OCI-LY7 (cell line): Measurements from ENCODE around the gene CTDSPL. TPM values are rescaled to one million over a fixed set of nuclear protein-coding genes. Genes with fewer than 3 reads are reported as not detected.

Source experiments
- BruUV-seq: library from RNA; stranded (reverse); fragments of 400-500 nt; replicated peaks from 2 replicates; lab custom pipeline; 2021; lab: Mats Ljungman, UMichigan
- CTCF ChIA-PET: fragments of 300-600 bp; sonication (Branson Sonifier 250); formaldehyde crosslinking; loops from one replicate; lab custom pipeline; 2022; ENCODE audit warnings: antibody characterized with exemption; ENCODE audit not compliant: unreplicated experiment; lab: Charles Lee
- POLR2A ChIA-PET: fragments of 300-600 bp; sonication (Branson Sonifier 250); formaldehyde crosslinking; loops from one replicate; lab custom pipeline; 2022; ENCODE audit warnings: antibody characterized with exemption; lab: Charles Lee
- DNase-seq: peaks from one replicate; pipeline ENCODE4 v3.0.0-alpha.2; 2015; ENCODE audit warnings: low spot score
- H2AFZ ChIP-seq: fragments of 200-600 bp; sonication (generic), shearing (Covaris generic); 2 replicates; pipeline ENCODE4 v1.6.1; 2014; ENCODE audit warnings: mild to moderate bottlenecking, antibody characterized with exemption, low read length, moderate library complexity
- H3K27ac ChIP-seq: fragments of 200-600 bp; sonication (generic); 2 replicates; pipeline ENCODE4 v1.5.1; 2014; ENCODE audit warnings: mixed run types, low read depth, mild to moderate bottlenecking, moderate library complexity, low read length, inconsistent platforms; ENCODE audit not compliant: poor library complexity, severe bottlenecking
- H3K36me3 ChIP-seq: fragments of 200-600 bp; sonication (generic); 2 replicates; pipeline ENCODE4 v1.6.1; 2014; ENCODE audit warnings: mild to moderate bottlenecking, antibody characterized with exemption, low read length, moderate library complexity, mixed read lengths; ENCODE audit not compliant: insufficient read depth
- H3K4me1 ChIP-seq: fragments of 200-600 bp; sonication (generic); 2 replicates; pipeline ENCODE4 v1.5.1; 2014; ENCODE audit warnings: mild to moderate bottlenecking, low read length; ENCODE audit not compliant: insufficient read depth, poor library complexity, severe bottlenecking
- H3K4me2 ChIP-seq: fragments of 200-600 bp; sonication (generic); 2 replicates; pipeline ENCODE4 v1.6.1; 2014; ENCODE audit warnings: mild to moderate bottlenecking, low read length
- H3K4me3 ChIP-seq: fragments of 200-600 bp; sonication (generic); 2 replicates; pipeline ENCODE4 v1.5.1; 2014; ENCODE audit warnings: mild to moderate bottlenecking, low read depth, low read length; ENCODE audit not compliant: poor library complexity, severe bottlenecking
- H3K79me2 ChIP-seq: fragments of 200-600 bp; sonication (generic); 2 replicates; pipeline ENCODE4 v1.6.1; 2016; ENCODE audit warnings: low read depth, mild to moderate bottlenecking, low read length, moderate library complexity, mixed read lengths; ENCODE audit not compliant: insufficient read depth
- H3K9me2 ChIP-seq: fragments of 200-600 bp; sonication (generic); 2 replicates; pipeline ENCODE4 v1.6.1; 2016; ENCODE audit warnings: mild to moderate bottlenecking, low read length, mixed read lengths; ENCODE audit not compliant: insufficient read depth
- H3K9me3 ChIP-seq: fragments of 200-600 bp; sonication (generic); 2 replicates; pipeline ENCODE4 v1.6.1; 2014; ENCODE audit warnings: mild to moderate bottlenecking, mixed run types, low read length, mixed read lengths
- H4K20me1 ChIP-seq: fragments of 200-600 bp; sonication (generic); 2 replicates; pipeline ENCODE4 v1.6.1; 2014; ENCODE audit warnings: mild to moderate bottlenecking, antibody characterized with exemption, low read length, moderate library complexity, mixed read lengths; ENCODE audit not compliant: insufficient read depth
- EZH2phosphoT487 ChIP-seq: fragments of 200-600 bp; sonication (generic); IDR thresholded peaks from 2 replicates; pipeline ENCODE4 v1.6.1; 2018; ENCODE audit warnings: low read depth, borderline replicate concordance, mild to moderate bottlenecking, mixed run types, antibody characterized with exemption, low read length, moderate library complexity, mixed read lengths
- intact Hi-C: fragments of 100-400 bp; cut with micrococcal nuclease; formaldehyde crosslinking; loops from one replicate; pipeline ENCODE4 v1.10.0; 2022; ENCODE audit not compliant: unreplicated experiment
- total RNA-seq, 2 experiments: library from RNA; depleted of rRNA in 1 of 2; stranded (reverse); fragments of >200 nt in 1 of 2; shearing (Covaris generic) in 1 of 2; gene quantifications; 2 replicates each; pipeline ENCODE4 v1.2.3, GENCODE V29; 2014 to 2022
- TF ChIP-seq, protein P1 (sequence below): fragments of 200-600 bp; sonication (generic); conservative IDR thresholded peaks from 2 replicates; pipeline ENCODE4 v1.5.1; 2014; ENCODE audit warnings: mild to moderate bottlenecking, antibody characterized with exemption, low read length, moderate library complexity, mixed read lengths

CTDSPL gene
- total RNA-seq, 2 experiments from 2014 or later: 0.38 TPM; not detected in 1

DNA sequence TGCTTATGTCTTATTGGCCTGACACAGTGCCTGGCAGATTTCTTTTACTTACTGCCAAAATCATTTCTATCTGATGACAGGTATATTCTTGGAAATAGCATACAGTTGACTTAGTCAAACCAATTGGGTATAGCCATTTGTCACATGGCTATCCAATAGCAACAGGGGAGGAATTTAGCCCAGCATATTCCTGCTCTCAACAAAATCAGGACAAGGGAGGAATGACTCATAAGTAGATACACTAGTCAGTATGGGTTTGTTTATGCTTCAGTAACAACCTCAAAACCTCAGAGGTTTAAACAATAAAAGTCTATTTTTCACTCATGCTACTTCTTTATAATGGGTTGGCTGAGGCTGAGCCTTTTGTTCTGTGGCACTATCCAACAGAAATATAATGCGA is 90.9 kb downstream of the CTDSPL start:
- no peak overlapping the region for H3K4me2 ChIP-seq
- H4K20me1 ChIP-seq: no peaks in the 10 kb centered on the region
- ChIA-PET CTCF (no interaction called here), POLR2A (no interaction called here)
- no peak for TF ChIP-seq EZH2phosphoT487
- TF ChIP-seq, protein P1, sequence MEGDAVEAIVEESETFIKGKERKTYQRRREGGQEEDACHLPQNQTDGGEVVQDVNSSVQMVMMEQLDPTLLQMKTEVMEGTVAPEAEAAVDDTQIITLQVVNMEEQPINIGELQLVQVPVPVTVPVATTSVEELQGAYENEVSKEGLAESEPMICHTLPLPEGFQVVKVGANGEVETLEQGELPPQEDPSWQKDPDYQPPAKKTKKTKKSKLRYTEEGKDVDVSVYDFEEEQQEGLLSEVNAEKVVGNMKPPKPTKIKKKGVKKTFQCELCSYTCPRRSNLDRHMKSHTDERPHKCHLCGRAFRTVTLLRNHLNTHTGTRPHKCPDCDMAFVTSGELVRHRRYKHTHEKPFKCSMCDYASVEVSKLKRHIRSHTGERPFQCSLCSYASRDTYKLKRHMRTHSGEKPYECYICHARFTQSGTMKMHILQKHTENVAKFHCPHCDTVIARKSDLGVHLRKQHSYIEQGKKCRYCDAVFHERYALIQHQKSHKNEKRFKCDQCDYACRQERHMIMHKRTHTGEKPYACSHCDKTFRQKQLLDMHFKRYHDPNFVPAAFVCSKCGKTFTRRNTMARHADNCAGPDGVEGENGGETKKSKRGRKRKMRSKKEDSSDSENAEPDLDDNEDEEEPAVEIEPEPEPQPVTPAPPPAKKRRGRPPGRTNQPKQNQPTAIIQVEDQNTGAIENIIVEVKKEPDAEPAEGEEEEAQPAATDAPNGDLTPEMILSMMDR: no peak
- no peak for DNase-seq
- no peak overlapping the region for H3K4me3 ChIP-seq
- H3K27ac ChIP-seq: no peak overlapping the region
- intact Hi-C loops: no loop called here
- H3K36me3 ChIP-seq: no peaks in the 10 kb centered on the region
- H3K9me2 ChIP-seq: no peaks in the 10 kb centered on the region
- no TSS peak for BruUV-seq
- H3K79me2 ChIP-seq: no peaks in the 10 kb centered on the region
- no peak overlapping the region for H2AFZ ChIP-seq
- no peaks in the 10 kb centered on the region for H3K9me3 ChIP-seq
- H3K4me1 ChIP-seq: peaks cover 20% of the 10 kb centered on the region

DNA sequence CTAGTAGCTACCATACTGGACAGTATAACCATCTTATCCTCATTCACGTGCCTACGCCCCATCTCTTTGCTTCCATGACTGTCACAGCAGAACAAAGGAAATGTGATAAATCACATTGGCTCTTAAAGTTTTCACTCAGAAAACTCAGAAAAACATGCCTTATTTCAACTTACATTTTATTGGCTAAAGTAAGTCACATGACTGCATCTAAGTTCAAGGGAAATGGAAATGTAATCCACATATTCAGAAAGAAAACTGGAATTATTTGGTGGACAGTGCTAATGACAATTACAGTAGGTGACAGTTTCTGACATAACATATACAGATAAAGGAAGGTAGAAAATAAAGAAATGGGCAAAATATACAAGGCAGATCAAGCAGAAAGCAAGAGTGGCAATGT is 91.5 kb downstream of the CTDSPL start:
- Histone ChIP-seq H2AFZ (0 out of 2 replicates have a peak overlapping the region, but pooled peaks have one; percentile 0), H3K4me2 (no peak overlapping the region), H3K79me2 (no peaks in the 10 kb centered on the region), H3K4me3 (no peak overlapping the region), H3K9me3 (no peaks in the 10 kb centered on the region), H3K27ac (no peak overlapping the region), H3K36me3 (no peaks in the 10 kb centered on the region), H3K9me2 (no peaks in the 10 kb centered on the region), H3K4me1 (peaks cover 20% of the 10 kb centered on the region), H4K20me1 (no peaks in the 10 kb centered on the region)
- ChIA-PET POLR2A (no interaction called here), CTCF (no interaction called here)
- intact Hi-C loops: no loop called here
- BruUV-seq: no TSS peak
- no peak for DNase-seq
- TF ChIP-seq EZH2phosphoT487: no peak
- TF ChIP-seq, protein P1: no peak

DNA sequence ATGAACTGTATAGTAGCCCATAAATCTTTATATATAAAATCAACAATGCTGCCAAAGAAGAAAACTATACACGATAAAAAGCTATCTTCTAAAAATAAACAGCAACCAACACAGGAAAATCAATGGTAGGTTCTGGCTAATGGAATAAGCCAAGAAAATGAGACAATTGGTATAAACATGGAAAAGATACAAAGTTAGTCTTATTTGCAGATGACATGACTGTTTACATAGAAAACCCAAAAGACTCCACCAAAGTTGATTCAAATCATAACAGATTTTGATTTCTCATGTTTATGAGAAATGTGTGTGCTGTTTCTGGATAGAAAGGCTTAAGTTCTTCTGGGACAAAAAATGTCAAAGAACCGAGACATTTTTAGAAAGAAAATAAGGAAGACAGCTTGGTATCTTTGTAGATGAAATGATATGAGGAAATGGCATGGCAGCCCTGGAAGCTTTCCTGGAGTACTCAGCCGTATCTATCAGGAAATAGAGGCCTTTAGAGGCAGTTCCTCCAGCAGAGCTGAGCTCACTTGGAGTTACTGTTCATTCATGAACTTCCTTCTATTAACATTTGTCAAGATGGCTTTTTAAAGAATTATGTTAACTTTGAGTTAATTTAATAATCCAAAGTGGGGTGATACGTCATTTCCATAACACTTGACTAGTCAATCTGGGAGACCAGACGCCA is 92.2 kb downstream of the CTDSPL start:
- no peak for DNase-seq
- H3K4me2 ChIP-seq: no peak overlapping the region
- no peak overlapping the region for H3K4me3 ChIP-seq
- H3K79me2 ChIP-seq: no peaks in the 10 kb centered on the region
- no peaks in the 10 kb centered on the region for H3K9me3 ChIP-seq
- H4K20me1 ChIP-seq: no peaks in the 10 kb centered on the region
- peaks cover 20% of the 10 kb centered on the region for H3K4me1 ChIP-seq
- intact Hi-C loops: no loop called here
- H3K27ac ChIP-seq: no peak overlapping the region
- CTCF ChIA-PET: no interaction called here
- no peaks in the 10 kb centered on the region for H3K9me2 ChIP-seq
- H3K36me3 ChIP-seq: no peaks in the 10 kb centered on the region
- POLR2A ChIA-PET: no interaction called here
- H2AFZ ChIP-seq: 0 out of 2 replicates have a peak overlapping the region, but pooled peaks have one; percentile 0
- TF ChIP-seq, protein P1: no peak
- TF ChIP-seq EZH2phosphoT487: no peak
- BruUV-seq: no TSS peak
